MG63 (cell line): ENCODE data around the gene SFMBT2. TPM values are rescaled to one million over a fixed set of nuclear protein-coding genes. Genes with fewer than 3 reads are reported as not detected.
"Not testable (repeated sequence)": the region's sequence is repeated elsewhere in the genome, so short reads cannot be mapped to it uniquely, and the experiment has no call there.

ENCODE experiments used
- DNase-seq: peaks from one replicate; pipeline ENCODE4 v3.0.0-alpha.2; 2020
- H3K27me3 ChIP-seq: fragments of 250-450 bp; sonication (Bioruptor Pico); 2 replicates; pipeline ENCODE4 v1.5.1; 2020; ENCODE audit warnings: mild to moderate bottlenecking, moderate library complexity
- H3K36me3 ChIP-seq: fragments of 250-450 bp; sonication (Bioruptor Pico); 2 replicates; pipeline ENCODE4 v1.5.1; 2020; ENCODE audit warnings: mild to moderate bottlenecking, moderate library complexity
- H3K4me3 ChIP-seq: fragments of 250-450 bp; sonication (Bioruptor Pico); 2 replicates; pipeline ENCODE4 v1.5.1; 2020; ENCODE audit warnings: mild to moderate bottlenecking, moderate library complexity
- H3K9me3 ChIP-seq: fragments of 250-450 bp; sonication (Bioruptor Pico); 2 replicates; pipeline ENCODE4 v1.5.1; 2020; ENCODE audit warnings: mild to moderate bottlenecking, moderate library complexity
- total RNA-seq: library from RNA; depleted of rRNA; stranded (reverse); fragments of >200 nt; shearing (Covaris generic); gene quantifications from 2 replicates; pipeline ENCODE4 v1.2.3, GENCODE V29; 2014; ENCODE audit warnings: low replicate concordance

The SFMBT2 gene
- total RNA-seq, 1 experiment from 2014 or later = 0.03 TPM

- Histone ChIP-seq H3K4me3 (no peak overlapping the region), H3K9me3 (no peaks in the 10 kb centered on the region), H3K27me3 (peaks cover 6% of the 10 kb centered on the region; the same call in 1 of the 2 replicates), H3K36me3 (no peaks in the 10 kb centered on the region)
- no peak for DNase-seq
Measured at GRCh38 chr10:7230951-7231350, 179.9 kb downstream of the SFMBT2 start.

- Histone ChIP-seq H3K36me3 (no peaks in the 10 kb centered on the region), H3K27me3 (peaks cover 6% of the 10 kb centered on the region; the same call in 1 of the 2 replicates), H3K4me3 (no peak overlapping the region), H3K9me3 (no peaks in the 10 kb centered on the region)
- DNase-seq = no peak
Measured at GRCh38 chr10:7230036-7230435, 180.8 kb downstream of the SFMBT2 start.

DNA sequence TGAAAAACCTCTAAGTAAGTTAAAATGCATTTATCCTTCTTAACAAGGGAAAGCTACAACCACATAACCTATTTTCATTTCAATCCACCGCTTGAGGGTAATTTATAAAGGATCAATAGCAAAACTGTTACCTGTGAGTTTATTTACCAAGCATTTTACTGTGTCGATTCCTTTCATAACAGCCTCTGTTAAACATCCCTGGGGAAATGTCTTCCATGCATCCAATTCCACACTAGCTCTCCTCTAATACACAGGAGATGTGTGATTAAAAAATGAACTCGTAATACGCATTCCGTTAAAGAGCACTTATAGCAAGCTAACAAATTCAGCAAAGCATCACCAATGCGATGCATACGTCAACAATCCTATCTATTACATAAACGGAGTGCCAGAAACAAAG, 185.7 kb downstream of the SFMBT2 start:
- H3K27me3 ChIP-seq = no peaks in the 10 kb centered on the region
- DNase-seq = no peak
- no peak overlapping the region for H3K4me3 ChIP-seq
- no peaks in the 10 kb centered on the region for H3K36me3 ChIP-seq
- H3K9me3 ChIP-seq = no peaks in the 10 kb centered on the region; the same call in 1 of the 2 replicates

DNA sequence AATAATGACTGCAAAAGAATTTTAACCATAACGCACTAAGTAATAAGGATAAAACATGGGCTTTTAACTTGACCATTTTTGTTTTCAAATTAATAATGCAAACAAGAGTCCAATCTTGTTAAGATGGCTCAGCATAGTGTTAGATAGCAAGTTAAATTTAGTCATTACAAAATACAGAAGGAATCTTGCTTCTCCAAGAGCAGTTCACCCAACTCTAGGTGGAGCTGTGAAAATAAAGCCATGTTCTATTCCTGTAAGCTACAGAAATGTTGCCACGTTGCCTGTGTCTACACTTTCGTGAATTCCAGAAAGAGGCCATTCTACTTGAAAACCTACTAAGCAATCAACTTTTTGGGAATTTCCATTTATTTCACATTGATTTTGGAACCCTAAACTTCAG, 191.9 kb downstream of the SFMBT2 start:
- DNase-seq = no peak
- H3K36me3 ChIP-seq = no peaks in the 10 kb centered on the region
- no peaks in the 10 kb centered on the region for H3K27me3 ChIP-seq
- no peak overlapping the region for H3K4me3 ChIP-seq
- no peaks in the 10 kb centered on the region; the same call in 1 of the 2 replicates for H3K9me3 ChIP-seq

- H3K4me3 ChIP-seq, H3K27me3 ChIP-seq, H3K9me3 ChIP-seq, DNase-seq, H3K36me3 ChIP-seq: not testable (repeated sequence)
Measured at GRCh38 chr10:7212696-7213095, 198.1 kb downstream of the SFMBT2 start.

DNA sequence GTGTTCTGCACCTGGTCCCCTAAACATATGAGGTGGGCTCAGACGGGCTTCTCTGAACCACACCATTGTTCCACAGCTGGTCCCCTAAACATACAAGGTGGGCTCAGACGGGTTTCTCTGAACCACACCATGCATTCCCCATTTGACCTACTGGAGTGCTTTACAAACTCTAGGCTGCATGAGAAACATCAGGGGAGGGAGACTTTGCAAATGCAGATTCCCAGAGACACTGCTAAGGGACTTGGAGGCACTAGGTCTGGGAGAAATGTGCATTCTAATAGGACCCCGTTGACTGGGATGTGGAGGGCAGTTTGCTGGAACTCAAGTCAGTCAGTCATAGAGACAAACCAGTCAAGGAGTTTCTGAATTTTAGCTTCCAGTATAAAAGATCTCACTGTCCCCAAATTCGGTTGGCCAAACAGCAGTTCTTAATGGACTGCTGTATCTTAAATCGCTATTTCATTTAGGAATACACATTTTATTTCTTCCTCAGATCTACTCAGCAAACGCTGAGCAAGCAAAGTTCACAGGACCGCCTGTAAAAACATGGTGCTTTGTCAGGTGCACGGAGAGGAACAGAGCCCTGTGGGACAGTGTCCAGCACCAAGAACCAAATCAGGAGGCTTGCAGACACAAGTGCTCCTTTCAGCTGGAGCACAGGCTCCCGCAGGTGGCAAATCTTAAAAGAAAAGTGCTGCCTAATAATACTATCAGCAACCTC, 198.8 kb downstream of the SFMBT2 start:
- H3K36me3 ChIP-seq = no peaks in the 10 kb centered on the region
- peaks cover 2% of the 10 kb centered on the region; the same call in 1 of the 2 replicates for H3K27me3 ChIP-seq
- H3K4me3 ChIP-seq = no peak overlapping the region
- H3K9me3 ChIP-seq = no peaks in the 10 kb centered on the region
- no peak for DNase-seq

- Histone ChIP-seq H3K27me3 (peaks cover 2% of the 10 kb centered on the region; the same call in 1 of the 2 replicates), H3K4me3 (no peak overlapping the region), H3K36me3 (no peaks in the 10 kb centered on the region), H3K9me3 (no peaks in the 10 kb centered on the region)
- DNase-seq = no peak
Measured at GRCh38 chr10:7210516-7210915, 200.3 kb downstream of the SFMBT2 start.

GRCh38 chr10:7209458-7209857, 201.4 kb downstream of the SFMBT2 start:
- H3K27me3 ChIP-seq = peaks cover 2% of the 10 kb centered on the region; the same call in 1 of the 2 replicates
- H3K9me3 ChIP-seq = no peaks in the 10 kb centered on the region
- DNase-seq = no peak
- H3K4me3 ChIP-seq = no peak overlapping the region
- no peaks in the 10 kb centered on the region for H3K36me3 ChIP-seq

GRCh38 chr10:7206412-7207100, 204.3 kb downstream of the SFMBT2 start:
- H3K4me3 ChIP-seq = no peak overlapping the region
- no peak for DNase-seq

DNA sequence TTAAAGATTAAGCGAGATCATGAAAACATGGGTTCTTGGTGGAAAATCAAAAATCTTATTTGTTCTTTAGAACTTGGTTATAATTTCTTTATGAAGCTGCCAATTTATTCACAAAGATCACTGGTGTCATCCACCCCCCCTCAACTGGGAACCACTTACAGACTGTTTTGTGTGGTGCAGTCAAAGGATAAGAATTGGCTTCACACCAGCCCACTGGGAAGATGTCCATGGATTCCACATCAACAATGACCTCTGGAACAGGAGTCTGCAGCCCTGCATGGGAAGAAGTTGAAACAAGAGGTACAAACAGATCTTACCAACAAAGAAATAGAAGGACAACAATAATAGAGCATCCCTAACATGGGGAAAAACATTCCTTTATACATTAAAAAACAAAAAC, 205.2 kb downstream of the SFMBT2 start:
- Histone ChIP-seq H3K4me3 (no peak overlapping the region), H3K9me3 (no peaks in the 10 kb centered on the region), H3K27me3 (peaks cover 2% of the 10 kb centered on the region; the same call in 1 of the 2 replicates), H3K36me3 (no peaks in the 10 kb centered on the region)
- DNase-seq = no peak

More at GRCh38 chr10:7206412-7207100, 204.3 kb downstream of the SFMBT2 start:
- Histone ChIP-seq H3K27me3 (peaks cover 2% of the 10 kb centered on the region; the same call in 1 of the 2 replicates), H3K9me3 (no peaks in the 10 kb centered on the region), H3K36me3 (no peaks in the 10 kb centered on the region)

DNA sequence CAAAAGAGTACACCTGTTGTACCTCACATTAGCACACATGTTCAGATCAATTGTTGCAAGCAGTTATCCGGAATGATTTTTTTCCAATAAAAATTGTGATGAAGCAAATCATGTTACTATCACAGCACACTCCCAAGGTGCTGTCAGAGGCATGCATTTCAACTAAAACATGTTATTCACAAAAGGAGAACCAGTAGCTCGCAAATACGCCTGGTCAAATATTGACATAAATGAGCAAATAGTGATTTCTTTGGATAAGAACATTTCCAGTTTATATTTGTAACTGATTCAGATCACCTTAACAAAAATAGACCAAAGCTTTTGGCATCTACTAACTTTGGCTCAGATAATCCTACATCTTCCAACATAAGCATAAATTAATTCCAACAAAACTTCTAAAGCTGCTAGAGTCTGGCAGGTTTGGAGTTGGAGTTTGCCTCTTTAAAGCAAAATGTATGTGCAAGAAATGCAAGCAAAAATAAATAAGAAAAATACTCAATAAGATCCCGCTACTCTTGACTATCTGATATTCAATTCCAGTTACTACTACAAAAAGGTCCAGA, 208.0 kb downstream of the SFMBT2 start:
- Histone ChIP-seq H3K9me3 (no peaks in the 10 kb centered on the region), H3K36me3 (no peaks in the 10 kb centered on the region), H3K4me3 (no peak overlapping the region), H3K27me3 (peaks cover 2% of the 10 kb centered on the region; the same call in 1 of the 2 replicates)
- DNase-seq = no peak

GRCh38 chr10:7199152-7199760, 211.6 kb downstream of the SFMBT2 start:
- H3K4me3 ChIP-seq = no peak overlapping the region
- H3K27me3 ChIP-seq = no peaks in the 10 kb centered on the region
- H3K36me3 ChIP-seq = no peaks in the 10 kb centered on the region
- H3K9me3 ChIP-seq = no peaks in the 10 kb centered on the region
- no peak for DNase-seq

DNA sequence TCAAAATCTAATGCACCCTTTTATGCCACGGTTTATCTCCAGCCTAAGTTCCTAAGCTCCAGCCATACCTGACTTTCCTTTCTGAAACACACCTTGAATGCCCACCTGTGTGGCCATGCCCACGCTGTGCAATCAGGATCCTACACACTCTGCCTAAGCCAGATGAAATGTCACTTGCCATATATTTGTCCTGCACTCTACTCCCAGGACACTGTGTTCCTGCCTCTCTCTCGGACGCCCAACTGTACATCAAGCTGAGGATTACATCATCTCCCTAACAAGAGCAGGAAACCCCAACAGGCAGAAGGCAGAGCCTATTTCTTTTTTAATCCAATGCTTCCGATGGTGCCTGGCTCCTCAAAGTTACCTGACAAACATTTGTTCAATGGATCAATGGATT, 214.6 kb downstream of the SFMBT2 start:
- no peak for DNase-seq
- no peaks in the 10 kb centered on the region for H3K27me3 ChIP-seq
- no peaks in the 10 kb centered on the region for H3K9me3 ChIP-seq
- H3K36me3 ChIP-seq = no peaks in the 10 kb centered on the region
- H3K4me3 ChIP-seq = no peak overlapping the region

GRCh38 chr10:7195118-7195517, 215.7 kb downstream of the SFMBT2 start:
- no peak for DNase-seq

GRCh38 chr10:7194571-7194970, 216.3 kb downstream of the SFMBT2 start:
- Histone ChIP-seq H3K9me3 (no peaks in the 10 kb centered on the region), H3K36me3 (no peaks in the 10 kb centered on the region), H3K4me3 (no peak overlapping the region), H3K27me3 (no peaks in the 10 kb centered on the region)
- DNase-seq = no peak

More at GRCh38 chr10:7195118-7195517, 215.7 kb downstream of the SFMBT2 start:
- H3K36me3 ChIP-seq = no peaks in the 10 kb centered on the region
- H3K9me3 ChIP-seq = no peaks in the 10 kb centered on the region
- no peaks in the 10 kb centered on the region for H3K27me3 ChIP-seq
- no peak overlapping the region for H3K4me3 ChIP-seq

- Histone ChIP-seq H3K27me3 (no peaks in the 10 kb centered on the region), H3K9me3 (no peaks in the 10 kb centered on the region), H3K4me3 (no peak overlapping the region), H3K36me3 (no peaks in the 10 kb centered on the region)
- DNase-seq = no peak
Measured at GRCh38 chr10:7193369-7193768, 217.5 kb downstream of the SFMBT2 start.

- DNase-seq = no peak
- H3K9me3 ChIP-seq = no peaks in the 10 kb centered on the region
- H3K27me3 ChIP-seq = no peaks in the 10 kb centered on the region
- H3K4me3 ChIP-seq = no peak overlapping the region
- H3K36me3 ChIP-seq = no peaks in the 10 kb centered on the region
Measured at GRCh38 chr10:7192831-7193361, 217.9 kb downstream of the SFMBT2 start.
